SKM-1 (cell line): ENCODE data around the gene WDR90.

Experiments
- DNase-seq: peaks from one replicate; lab custom pipeline; 2025; ENCODE audit not compliant: unreplicated experiment; lab: John Stamatoyannopoulos, UW

Gene WDR90

DNA sequence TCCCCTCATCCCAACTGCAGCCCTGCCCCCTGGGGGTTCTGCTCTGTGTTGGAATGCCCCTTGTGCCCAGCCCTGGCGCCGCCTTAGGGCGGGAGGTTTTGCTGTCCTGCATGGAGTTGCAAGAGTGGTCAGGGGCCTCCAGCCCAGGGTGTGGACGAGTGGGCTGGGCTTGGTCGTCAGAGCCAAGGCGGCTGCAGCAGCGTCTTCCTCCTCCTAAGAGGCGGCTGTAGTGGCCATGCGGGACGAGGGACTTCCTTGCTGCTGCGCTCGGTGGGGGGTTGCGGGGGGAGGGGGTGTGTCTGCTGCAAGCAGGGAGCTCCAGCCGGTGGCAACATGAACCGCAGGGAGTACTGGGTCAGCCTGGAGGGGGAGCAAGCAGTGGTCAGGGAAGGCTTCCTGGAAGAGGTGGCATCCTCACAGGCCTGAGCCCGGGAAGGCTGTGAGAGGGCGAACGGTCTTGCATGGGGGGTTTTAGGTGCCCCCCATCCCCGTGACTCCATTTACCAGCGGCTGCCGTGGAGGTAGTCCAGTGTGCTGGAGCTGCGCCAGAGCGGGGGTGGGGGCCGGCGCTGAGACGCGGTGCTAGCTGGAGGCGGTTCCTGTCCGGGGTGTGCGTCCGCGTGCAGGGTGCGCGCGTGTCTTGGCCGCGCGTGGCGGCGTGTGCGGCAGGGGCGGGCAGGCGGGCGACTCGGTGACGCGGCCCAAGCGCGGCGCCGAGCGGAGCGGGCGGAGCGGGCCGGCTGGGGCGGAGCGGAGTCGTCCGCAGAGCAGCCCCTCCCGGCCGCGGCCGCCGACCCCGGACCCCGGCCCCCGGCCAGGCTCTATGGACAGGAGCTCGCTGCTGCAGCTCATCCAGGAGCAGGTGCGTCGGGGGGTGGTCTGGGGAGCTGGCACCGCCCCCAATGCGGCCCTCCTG is 26.1 kb downstream of the WDR90 start, which contains the start of gene RHBDL1:
TSS of gene RHBDL1 (plus strand) at position 704 of the 916 bp plus-strand sequence. CDS start at position 824, 120 bp downstream.
- DNase-seq: no peak

DNA sequence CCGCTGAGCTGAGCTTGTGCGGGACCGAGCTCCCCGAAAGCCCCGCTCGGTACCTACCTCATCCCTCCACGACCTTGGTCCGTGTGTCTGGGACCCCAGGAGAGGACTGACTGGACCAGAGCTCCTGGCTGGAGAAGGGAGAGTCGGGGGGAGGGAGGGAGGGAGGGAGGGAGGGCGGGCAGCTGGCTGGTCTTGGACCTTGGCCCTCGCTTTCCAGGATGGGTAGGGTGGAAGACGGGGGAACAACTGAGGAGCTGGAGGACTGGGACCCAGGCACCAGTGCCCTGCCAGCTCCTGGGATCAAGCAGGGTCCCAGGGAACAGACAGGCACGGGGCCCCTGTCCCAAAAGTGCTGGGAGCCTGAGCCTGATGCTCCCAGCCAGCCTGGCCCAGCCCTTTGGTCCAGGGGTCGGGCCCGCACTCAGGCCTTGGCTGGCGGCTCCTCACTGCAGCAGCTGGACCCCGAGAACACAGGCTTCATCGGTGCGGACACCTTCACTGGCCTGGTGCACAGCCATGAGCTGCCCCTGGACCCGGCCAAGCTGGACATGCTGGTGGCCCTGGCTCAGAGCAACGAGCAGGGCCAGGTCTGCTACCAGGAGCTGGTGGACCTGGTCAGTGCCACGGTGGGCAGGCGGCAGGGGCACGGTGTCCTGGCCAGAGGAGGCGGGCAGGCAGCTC is 26.9 kb downstream of the WDR90 start:
- no peak for DNase-seq

DNA sequence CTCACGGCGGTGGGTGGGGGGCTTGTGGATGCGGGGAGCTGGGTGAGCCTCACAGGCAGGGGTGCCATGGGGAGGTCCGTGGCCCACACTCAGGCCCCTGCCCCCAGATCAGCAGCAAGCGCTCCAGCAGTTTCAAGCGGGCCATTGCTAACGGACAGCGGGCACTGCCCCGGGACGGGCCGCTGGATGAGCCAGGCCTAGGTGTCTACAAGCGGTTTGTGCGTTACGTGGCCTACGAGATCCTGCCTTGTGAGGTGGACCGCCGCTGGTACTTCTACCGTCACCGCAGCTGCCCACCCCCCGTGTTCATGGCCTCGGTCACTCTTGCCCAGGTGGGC is 27.4 kb downstream of the WDR90 start:
- DNase-seq: no peak

DNA sequence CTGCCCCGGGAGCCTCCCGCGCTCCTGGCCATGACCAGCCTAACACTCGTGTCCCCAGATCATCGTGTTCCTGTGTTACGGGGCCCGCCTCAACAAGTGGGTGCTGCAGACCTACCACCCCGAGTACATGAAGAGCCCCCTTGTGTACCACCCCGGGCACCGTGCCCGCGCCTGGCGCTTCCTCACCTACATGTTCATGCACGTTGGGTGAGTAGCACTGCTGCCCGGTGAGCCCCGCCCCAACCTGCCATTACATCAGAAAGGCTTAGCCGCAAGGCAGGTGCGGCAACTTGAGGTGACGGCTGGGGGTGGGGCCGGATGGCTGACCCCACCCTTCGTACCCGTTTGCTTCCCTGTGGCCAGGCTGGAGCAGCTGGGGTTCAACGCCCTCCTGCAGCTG is 27.7 kb downstream of the WDR90 start:
- DNase-seq: no peak

DNA sequence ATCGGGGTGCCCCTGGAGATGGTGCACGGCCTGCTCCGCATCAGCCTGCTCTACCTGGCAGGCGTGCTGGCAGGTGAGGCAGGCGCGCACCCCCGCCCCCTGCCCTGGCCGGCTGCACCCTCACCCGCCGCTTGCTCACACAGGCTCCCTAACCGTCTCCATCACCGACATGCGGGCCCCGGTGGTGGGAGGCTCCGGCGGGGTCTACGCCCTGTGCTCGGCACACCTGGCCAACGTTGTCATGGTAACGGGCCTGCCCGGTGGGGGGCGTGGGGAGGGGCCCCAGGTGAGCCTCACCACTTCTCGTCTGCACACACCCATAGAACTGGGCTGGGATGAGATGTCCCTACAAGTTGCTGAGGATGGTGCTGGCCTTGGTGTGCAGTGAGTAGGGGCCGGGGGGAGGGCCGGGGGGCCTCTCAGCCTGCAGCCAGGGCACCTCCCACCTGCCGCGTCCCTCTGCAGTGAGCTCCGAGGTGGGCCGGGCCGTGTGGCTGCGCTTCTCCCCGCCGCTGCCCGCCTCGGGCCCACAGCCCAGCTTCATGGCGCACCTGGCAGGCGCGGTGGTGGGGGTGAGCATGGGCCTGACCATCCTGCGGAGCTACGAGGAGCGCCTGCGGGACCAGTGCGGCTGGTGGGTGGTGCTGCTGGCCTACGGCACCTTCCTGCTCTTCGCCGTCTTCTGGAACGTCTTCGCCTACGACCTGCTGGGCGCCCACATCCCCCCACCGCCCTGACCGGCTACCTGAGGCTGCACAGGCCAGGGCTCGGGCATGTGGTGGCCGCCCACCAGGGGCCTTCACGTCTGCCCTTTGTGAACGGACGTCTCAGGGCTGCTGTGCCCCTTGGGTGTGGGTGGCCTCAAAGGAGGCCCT is 28.4 kb downstream of the WDR90 start:
- DNase-seq: no peak

- no peak for DNase-seq
Observed at GRCh38 chr16:678209-678857, 29.2 kb downstream of the WDR90 start.

DNA sequence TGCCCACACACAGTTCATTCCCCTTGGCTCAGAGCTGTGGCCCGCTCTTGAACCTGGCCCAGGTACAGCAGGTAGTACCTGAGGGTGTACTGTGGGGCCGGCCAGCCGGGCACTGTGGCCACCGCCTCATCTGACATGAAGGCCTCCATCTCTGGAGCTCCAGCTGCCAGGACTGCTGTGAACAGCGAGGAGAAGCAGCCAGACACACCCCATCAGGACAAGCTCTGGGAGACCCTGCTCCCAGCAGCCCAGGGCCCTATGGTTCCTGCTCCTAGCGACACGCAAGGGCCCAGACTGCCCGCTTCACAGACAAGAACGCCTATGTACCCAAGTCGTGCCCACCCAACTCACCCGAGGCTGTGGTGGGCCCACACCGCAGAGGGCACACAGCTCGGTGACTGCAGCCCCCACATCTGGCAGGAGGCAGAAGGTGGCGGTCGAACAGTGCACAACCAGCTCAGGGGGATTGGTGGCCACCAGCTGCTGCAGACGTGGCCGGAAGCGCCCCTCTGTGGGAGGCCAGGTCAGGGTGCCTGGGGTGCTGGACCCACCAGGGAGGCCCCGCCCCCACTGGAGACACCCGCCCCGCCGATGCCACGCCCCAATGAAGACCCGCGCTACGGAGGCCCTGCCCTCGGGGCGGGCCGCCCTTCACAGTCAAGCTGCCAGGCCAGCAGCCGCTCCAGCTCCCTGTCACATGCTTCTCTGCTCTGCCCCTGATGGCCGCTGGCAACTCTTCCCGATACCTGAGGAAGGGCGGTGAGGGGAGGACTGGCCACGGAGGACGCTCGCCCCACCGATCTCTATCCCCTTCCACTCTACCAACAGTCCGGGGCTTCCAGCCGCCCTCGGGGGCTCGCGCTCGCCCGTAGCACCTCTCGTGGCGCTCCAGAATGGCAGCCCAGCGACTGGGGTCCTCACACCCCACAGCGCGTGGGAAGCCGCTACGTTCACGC is 30.0 kb downstream of the WDR90 start:
- no peak for DNase-seq

DNA sequence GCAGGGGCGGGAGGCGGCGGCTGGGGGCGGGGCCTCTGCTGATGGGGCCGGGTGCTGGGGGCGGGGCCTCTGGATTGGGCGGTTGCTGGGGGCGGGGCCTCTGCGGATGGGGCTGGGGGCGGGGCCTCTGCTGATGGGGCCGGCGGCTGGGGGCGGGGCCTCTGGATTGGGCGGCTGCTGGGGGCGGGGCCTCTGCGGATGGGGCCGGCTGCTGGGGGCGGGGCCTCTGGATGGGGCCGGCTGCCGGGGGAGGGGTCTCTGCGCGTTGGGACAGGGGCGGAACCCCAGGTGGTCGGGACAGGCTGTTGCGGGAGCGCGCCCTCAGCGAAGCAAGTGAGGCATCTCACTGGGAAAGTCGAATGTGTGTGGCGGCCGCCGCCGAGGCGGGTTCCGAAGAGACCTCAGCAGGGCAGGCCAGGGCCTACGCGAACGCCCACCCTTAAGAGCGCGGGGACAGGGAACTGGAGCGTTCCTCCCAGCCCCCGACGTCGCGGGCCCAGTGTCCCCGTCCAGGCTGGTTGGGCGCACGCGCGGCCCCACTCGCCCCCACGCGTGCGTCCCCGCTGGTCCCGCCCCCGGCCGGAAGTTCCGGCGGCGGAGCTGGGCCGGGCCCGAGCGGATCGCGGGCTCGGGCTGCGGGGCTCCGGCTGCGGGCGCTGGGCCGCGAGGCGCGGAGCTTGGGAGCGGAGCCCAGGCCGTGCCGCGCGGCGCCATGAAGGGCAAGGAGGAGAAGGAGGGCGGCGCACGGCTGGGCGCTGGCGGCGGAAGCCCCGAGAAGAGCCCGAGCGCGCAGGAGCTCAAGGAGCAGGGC is 30.9 kb downstream of the WDR90 start, which contains the start of gene STUB1:
TSS of gene STUB1 (plus strand) at position 597 of the 811 bp plus-strand sequence. CDS start at position 713, 116 bp downstream.
- DNase-seq: peak; percentile 60

DNA sequence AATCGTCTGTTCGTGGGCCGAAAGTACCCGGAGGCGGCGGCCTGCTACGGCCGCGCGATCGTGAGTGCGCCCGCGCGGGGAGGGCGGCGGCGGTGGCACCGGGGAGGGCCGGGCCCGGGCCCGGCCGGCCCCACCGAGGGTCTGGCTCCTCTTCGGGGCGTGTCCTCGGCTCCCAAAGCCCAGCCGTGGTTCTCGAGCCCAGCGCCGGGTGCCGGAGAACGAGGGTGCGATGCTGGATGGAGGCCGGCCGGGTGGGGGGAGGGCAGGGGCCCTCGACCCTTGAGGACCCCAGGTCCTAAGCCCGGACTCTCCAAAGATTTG is 31.4 kb downstream of the WDR90 start:
- DNase-seq: no peak

DNA sequence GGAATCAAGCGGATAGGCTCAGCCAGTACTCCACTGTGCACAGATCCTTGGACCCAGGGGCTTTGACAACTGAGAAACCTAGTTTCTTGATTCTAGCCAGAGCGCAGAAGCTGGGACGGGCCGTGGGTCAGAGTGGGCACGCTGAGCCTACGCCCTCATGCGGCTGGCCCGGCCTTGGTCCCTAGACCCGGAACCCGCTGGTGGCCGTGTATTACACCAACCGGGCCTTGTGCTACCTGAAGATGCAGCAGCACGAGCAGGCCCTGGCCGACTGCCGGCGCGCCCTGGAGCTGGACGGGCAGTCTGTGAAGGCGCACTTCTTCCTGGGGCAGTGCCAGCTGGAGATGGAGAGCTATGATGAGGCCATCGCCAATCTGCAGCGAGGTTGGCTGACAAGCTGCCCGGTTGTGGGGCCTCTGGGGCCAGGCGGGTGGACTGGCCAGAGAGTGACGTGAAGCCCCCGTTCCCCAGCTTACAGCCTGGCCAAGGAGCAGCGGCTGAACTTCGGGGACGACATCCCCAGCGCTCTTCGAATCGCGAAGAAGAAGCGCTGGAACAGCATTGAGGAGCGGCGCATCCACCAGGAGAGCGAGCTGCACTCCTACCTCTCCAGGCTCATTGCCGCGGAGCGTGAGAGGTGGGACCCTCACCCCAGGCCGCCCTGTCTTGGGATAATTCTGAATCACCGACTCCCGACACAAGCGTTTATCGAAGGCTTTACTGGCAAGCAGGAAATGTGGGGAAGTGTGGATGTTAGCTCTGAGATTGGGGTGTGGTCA is 32.0 kb downstream of the WDR90 start:
- no peak for DNase-seq

GRCh38 chr16:681746-682427 is 32.7 kb downstream of the WDR90 start:
- DNase-seq: no peak

GRCh38 chr16:682493-683395 is 33.6 kb downstream of the WDR90 start:
- no peak for DNase-seq

DNA sequence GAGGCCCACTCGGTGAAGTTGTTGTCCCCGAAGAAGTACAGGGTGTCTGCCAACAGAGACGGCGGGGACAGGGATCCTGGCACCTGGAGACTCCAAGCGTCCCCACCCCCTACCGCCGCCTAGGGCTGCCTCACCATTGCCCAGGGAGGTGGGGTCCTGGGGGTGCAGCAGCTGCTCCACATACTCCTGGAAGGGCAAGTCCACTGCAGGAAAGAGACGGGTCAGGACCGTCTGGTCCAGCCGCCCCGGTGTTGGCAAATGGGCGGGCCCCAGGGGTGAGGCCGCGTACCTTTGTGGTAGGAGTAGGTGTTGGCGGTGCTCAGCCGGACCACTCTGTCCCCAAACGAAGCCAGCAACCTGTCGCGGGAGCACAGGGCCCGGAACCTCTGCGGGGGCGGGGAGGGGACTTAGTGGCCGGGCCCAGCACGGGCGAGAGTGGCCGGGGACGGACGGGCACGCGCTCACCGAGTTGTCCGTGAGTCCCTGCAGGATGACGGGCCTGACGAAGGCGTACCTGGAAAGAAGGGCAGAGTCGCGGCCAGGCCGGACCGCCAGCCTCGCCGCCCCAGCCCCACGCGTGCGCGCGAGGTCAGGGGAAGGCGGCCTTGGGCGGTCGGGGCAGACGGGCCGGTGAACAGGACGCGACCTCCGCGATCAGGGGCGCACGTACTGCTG is 34.4 kb downstream of the WDR90 start:
- DNase-seq: no peak

DNA sequence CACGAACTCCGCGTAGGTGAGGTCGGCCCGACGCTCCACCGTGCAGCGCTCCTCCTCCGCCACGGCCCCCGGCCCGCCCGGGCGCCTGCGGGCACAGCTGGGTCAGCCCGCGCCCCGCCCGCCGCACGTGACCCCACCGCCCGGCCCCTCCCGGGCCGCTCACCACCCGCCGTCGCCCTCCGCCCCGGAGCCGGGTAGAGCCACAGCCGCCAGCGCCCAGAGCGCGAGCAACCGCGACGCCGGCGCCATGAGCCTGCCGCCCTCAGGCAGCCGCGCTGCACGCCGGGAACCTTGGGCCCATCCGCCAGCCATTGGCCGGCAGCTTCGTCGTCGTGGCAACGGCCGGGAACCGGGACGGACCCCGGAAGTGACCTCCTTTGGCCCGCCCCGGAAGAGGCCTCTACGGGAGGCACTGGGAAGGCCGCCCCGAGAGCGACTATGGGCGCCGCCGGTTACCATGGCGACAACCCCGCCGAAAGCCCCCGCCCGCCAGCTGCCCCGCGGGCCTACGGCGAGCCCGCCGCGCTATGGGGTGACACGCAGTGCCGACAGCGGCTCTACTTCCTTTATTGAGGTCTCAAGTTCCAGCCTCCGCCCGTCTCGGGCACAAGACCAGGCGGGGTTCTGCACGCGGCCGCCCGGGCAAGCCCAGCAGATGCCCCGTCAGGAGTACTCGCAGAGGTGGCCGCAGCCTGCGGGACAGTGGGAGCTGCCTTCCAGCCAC is 35.1 kb downstream of the WDR90 start, which contains the start of gene JMJD8:
TSS of gene JMJD8 (minus strand) at position 264 of the 724 bp plus-strand sequence. CDS start at position 249, 15 bp downstream.
- peak; percentile 90 for DNase-seq
